K562 (cell line): ENCODE data around the gene ZNF562. TPM values are rescaled to one million over a fixed set of nuclear protein-coding genes. Genes with fewer than 3 reads are reported as not detected.

Source experiments
- ATAC-seq: fragments of 200-7000 bp; cut with Tn5 transposase; 3 replicates; pipeline ENCODE4 v1.9.1; 2020; ENCODE audit warnings: moderate library complexity
- BruUV-seq: library from RNA; stranded (reverse); fragments of 400-500 nt; replicated peaks from 2 replicates; lab custom pipeline; 2021; lab: Mats Ljungman, UMichigan
- CTCF ChIA-PET: fragments of 300-600 bp; formaldehyde crosslinking; extraction: SDS; loops from one replicate; lab custom pipeline; 2021; ENCODE audit warnings: low intra/inter-chr PET ratio; lab: Yijun Ruan, JAX
- POLR2A ChIA-PET: fragments of 300-600, 350-650 bp; sonication (Branson Sonifier 250); formaldehyde crosslinking; extraction: SDS; loops from one replicate; lab custom pipeline; 2021; ENCODE audit warnings: antibody characterized with exemption, inconsistent platforms; lab: Yijun Ruan, JAX
- DNase-seq, 4 experiments: peaks; one replicate each; pipeline versions ENCODE4 v3.0.0 to v3.0.0-alpha.2; 2011 to 2018; ENCODE audit warnings: low spot score in 3 of 4, mixed read lengths in 3 of 4; ENCODE audit errors: extremely low read depth in 1 of 4
- FAIRE-seq: peaks from 2 replicates; lab custom pipeline; 2011; peaks lifted over from hg19 to GRCh38; lab: Jason Lieb, UNC
- H2AFZ ChIP-seq: 2 replicates; pipeline ENCODE4 v1.6.0; 2011; ENCODE audit warnings: low read depth, low read length, control low read depth, inconsistent platforms
- H3K27ac ChIP-seq: fragments of 200-600 bp; 3 replicates; pipeline ENCODE4 v1.8.0; 2011; ENCODE audit warnings: low read depth, mild to moderate bottlenecking, control low read depth, inconsistent platforms, low read length, moderate library complexity, mixed read lengths; ENCODE audit errors: extremely low read depth
- H3K27me3 ChIP-seq, 2 experiments: fragments of 300-600 bp in 1 of 2; 2 replicates in 1 of 2; 3 replicates in 1 of 2; pipeline versions ENCODE4 v1.6.0 to v1.8.0; 2011; ENCODE audit warnings: inconsistent platforms in 2 of 2, low read length in 2 of 2, mild to moderate bottlenecking in 1 of 2, mixed read lengths in 1 of 2, moderate library complexity in 1 of 2; ENCODE audit not compliant: control insufficient read depth in 2 of 2, insufficient read depth in 2 of 2
- H3K36me3 ChIP-seq: fragments of 300-600 bp; 3 replicates; pipeline ENCODE4 v1.8.0; 2011; ENCODE audit warnings: mild to moderate bottlenecking, low read length, inconsistent platforms; ENCODE audit not compliant: control insufficient read depth, insufficient read depth
- H3K4me1 ChIP-seq, 2 experiments: fragments of 200-600 bp in 1 of 2; replicated peaks in 1 of 2; 2 replicates in 1 of 2; 3 replicates in 1 of 2; pipeline versions ENCODE4 v1.5.1 to v1.8.0; 2011; ENCODE audit warnings: inconsistent platforms in 2 of 2, low read length in 2 of 2, mild to moderate bottlenecking in 1 of 2, mixed read lengths in 1 of 2, moderate library complexity in 1 of 2; ENCODE audit not compliant: control insufficient read depth in 2 of 2, insufficient read depth in 2 of 2
- H3K4me2 ChIP-seq: 2 replicates; pipeline ENCODE4 v1.6.1; 2011; ENCODE audit warnings: low read length, control low read depth, inconsistent platforms, mixed read lengths; ENCODE audit not compliant: insufficient read depth
- H3K4me3 ChIP-seq: fragments of 200-600 bp; sonication (generic), shearing (Covaris generic); 2 replicates; pipeline ENCODE4 v1.5.1; 2016; ENCODE audit warnings: control low read depth, inconsistent platforms
- H3K79me2 ChIP-seq: fragments of 200-600 bp; 3 replicates; pipeline ENCODE4 v1.8.0; 2011; ENCODE audit warnings: low read length, inconsistent platforms; ENCODE audit not compliant: control insufficient read depth, insufficient read depth
- H3K9ac ChIP-seq, 2 experiments: 2 replicates each; pipeline versions ENCODE4 v1.6.0 to v1.6.1; 2011; ENCODE audit warnings: low read depth in 2 of 2, low read length in 2 of 2, control low read depth in 1 of 2, inconsistent platforms in 1 of 2, mild to moderate bottlenecking in 1 of 2, mixed read lengths in 1 of 2; ENCODE audit not compliant: insufficient read depth in 1 of 2
- H3K9me1 ChIP-seq: one replicate; pipeline ENCODE4 v1.6.0; 2011; ENCODE audit warnings: inconsistent platforms, mild to moderate bottlenecking, low read length, moderate library complexity; ENCODE audit not compliant: control insufficient read depth, insufficient read depth
- H3K9me3 ChIP-seq: replicated peaks from 2 replicates; pipeline ENCODE4 v1.5.1; 2011; ENCODE audit warnings: low read depth, low read length, inconsistent platforms; ENCODE audit not compliant: control insufficient read depth, insufficient read depth
- H4K20me1 ChIP-seq: replicated peaks from 2 replicates; pipeline ENCODE4 v1.6.1; 2011; ENCODE audit warnings: low read length, inconsistent platforms, mixed read lengths; ENCODE audit not compliant: control insufficient read depth, insufficient read depth
- BRF2 ChIP-seq: IDR thresholded peaks from 3 replicates; pipeline ENCODE4 v1.6.1; 2011; ENCODE audit warnings: borderline replicate concordance, mild to moderate bottlenecking; ENCODE audit not compliant: insufficient read length, insufficient read depth
- CREM ChIP-seq: IDR thresholded peaks from 2 replicates; pipeline ENCODE4 v1.6.1; 2014; ENCODE audit warnings: antibody characterized with exemption, low read depth
- HEY1 ChIP-seq: fragments of 250-450 bp; sonication (Bioruptor Pico); IDR thresholded peaks from 2 replicates; pipeline ENCODE4 v1.5.0; 2020; ENCODE audit warnings: mild to moderate bottlenecking, moderate library complexity, borderline replicate concordance
- HOMEZ ChIP-seq: fragments of 250-450 bp; sonication (Bioruptor Pico); IDR thresholded peaks from 2 replicates; pipeline ENCODE4 v1.4.0; 2020; ENCODE audit warnings: mild to moderate bottlenecking, moderate library complexity
- HOXB6 ChIP-seq: fragments of 250-450 bp; sonication (Bioruptor Pico); IDR thresholded peaks from 2 replicates; pipeline ENCODE4 v1.5.1; 2022; ENCODE audit warnings: mild to moderate bottlenecking, borderline replicate concordance
- KAT2B ChIP-seq: IDR thresholded peaks from one replicate; pipeline ENCODE4 v1.6.1; 2012; ENCODE audit warnings: low read depth, mild to moderate bottlenecking, control low read depth, inconsistent platforms, low read length, moderate library complexity
- KDM1A ChIP-seq, 2 experiments: fragments of 450-650 bp; IDR thresholded peaks; 2 replicates each; pipeline ENCODE4 v1.6.1; 2016; ENCODE audit warnings: mild to moderate bottlenecking in 2 of 2
- MAZ ChIP-seq, 2 experiments: fragments of 450-650 bp in 1 of 2; sonication (generic) in 1 of 2; formaldehyde crosslinking; IDR thresholded peaks in 1 of 2; conservative IDR thresholded peaks in 1 of 2; 2 replicates each; pipeline versions ENCODE4 v1.4.0 to v1.5.0; 2020; ENCODE audit warnings: mild to moderate bottlenecking in 1 of 2, missing genetic modification reagents in 1 of 2
- PTRF ChIP-seq: fragments of 450-650 bp; IDR thresholded peaks from 2 replicates; pipeline ENCODE4 v1.6.1; 2016; ENCODE audit warnings: mild to moderate bottlenecking, missing genetic modification characterization, missing compliant biosample characterization
- SNIP1 ChIP-seq: fragments of 450-650 bp; IDR thresholded peaks from 2 replicates; pipeline ENCODE4 v1.7.1; 2017; ENCODE audit warnings: low read depth, mild to moderate bottlenecking
- TCF15 ChIP-seq: fragments of 250-450 bp; sonication (Bioruptor Pico); IDR thresholded peaks from 2 replicates; pipeline ENCODE4 v1.8.0; 2022; ENCODE audit warnings: moderate library complexity, mild to moderate bottlenecking, inconsistent platforms
- WHSC1 ChIP-seq: IDR thresholded peaks from one replicate; pipeline ENCODE4 v1.6.1; 2012; ENCODE audit warnings: low read length, control low read depth, inconsistent platforms
- ZNF57 ChIP-seq: fragments of 450-650 bp; formaldehyde crosslinking; IDR thresholded peaks from 2 replicates; pipeline ENCODE4 v1.4.0; 2020; ENCODE audit warnings: mild to moderate bottlenecking, moderate library complexity
- ZNF589 ChIP-seq: fragments of 200-800 bp; sonication (Bioruptor generic); IDR thresholded peaks from 2 replicates; pipeline ENCODE4 v1.6.1; 2016; ENCODE audit warnings: low read depth, missing genetic modification characterization, missing compliant biosample characterization
- ZNF830 ChIP-seq: fragments of 250-450 bp; sonication (Bioruptor Pico); IDR thresholded peaks from 2 replicates; pipeline ENCODE4 v1.5.0; 2021; ENCODE audit warnings: mild to moderate bottlenecking
- WGBS: fragments of 100-300 bp; shearing (Covaris generic); methylation state at CpG from one replicate; pipeline ENCODE4 v1.1.6; 2016; ENCODE audit warnings: low coverage, mixed read lengths; ENCODE audit not compliant: insufficient coverage; ENCODE audit errors: missing lambda C conversion rate; 5-methylcytosine and 5-hydroxymethylcytosine counted together
- in situ Hi-C: fragments of 300-500 bp; cut with MboI; formaldehyde crosslinking; loops from 4 replicates; pipeline ENCODE4 v1.15.0; 2018; ENCODE audit warnings: inconsistent platforms, mixed read lengths
- intact Hi-C: fragments of 100-400 bp; cut with micrococcal nuclease; formaldehyde crosslinking; loops from 2 replicates; pipeline ENCODE4 v1.14.2; 2022
- polyA plus RNA-seq, 8 experiments: library from polyadenylated mRNA; depleted of rRNA in 4 of 8; stranded (reverse) in 5 of 8; unstranded in 3 of 8; fragments of >200 nt; fragmentation: Nextera tagmentation in 2 of 8; fragmentation: Illumina TruSeq in 1 of 8; extraction: Ambion mirVana in 2 of 8; extraction: Trizol in 1 of 8; gene quantifications; 2 replicates each; pipeline versions ENCODE4 v1.2.1 to v1.2.3, GENCODE V29; 2011 to 2014; ENCODE audit warnings: inconsistent platforms in 1 of 8, missing spikeins in 1 of 8
- total RNA-seq, 7 experiments: library from RNA; depleted of rRNA in 6 of 7; stranded (reverse); fragments of >200 nt in 6 of 7; fragmentation: Illumina TruSeq in 2 of 7; extraction: Trizol in 2 of 7; gene quantifications; 2 replicates each; pipeline versions ENCODE4 v1.2.1 to v1.2.3, GENCODE V29; 2011 to 2021; ENCODE audit warnings: low replicate concordance in 1 of 7

The ZNF562 gene
- total and polyA plus RNA-seq, 9 of the 15 experiments (the other 6 are each of a cell fraction or from before 2014, with no cell fraction given) = 11.8 to 46.9 (median 20.8) TPM

GRCh38 chr19:9641810-9642209 lies 33.1 kb downstream of the ZNF562 start (continued):
- TF ChIP-seq ZNF589 (CRISPR knock-in tag) (no peak), ZNF57 (CRISPR knock-in tag) (peak; percentile 100)

- H3K4me1 ChIP-seq = no peaks in the 10 kb centered on the region
- H3K36me3 ChIP-seq = peaks cover 3% of the 10 kb centered on the region; the same call in 1 of the 3 replicates
- no peak for ATAC-seq
- in situ Hi-C loops = no loop called here
- ChIA-PET CTCF (no interaction called here), POLR2A (no interaction called here)
- no peak overlapping the region for H3K27ac ChIP-seq
- no peaks in the 10 kb centered on the region for H3K27me3 ChIP-seq
- no peaks in the 10 kb centered on the region for H3K79me2 ChIP-seq
- no peak for DNase-seq
- H3K9me1 ChIP-seq = no peaks in the 10 kb centered on the region
- H3K9ac ChIP-seq = no peak overlapping the region
- H3K4me2 ChIP-seq = no peak overlapping the region
- FAIRE-seq = no peak
- WGBS = 20% methylated on average over 1 of the region's 1 CpG
- H4K20me1 ChIP-seq = no peaks in the 10 kb centered on the region
- no TSS peak for BruUV-seq
- H3K4me3 ChIP-seq = no peak overlapping the region
- intact Hi-C loops = no loop called here
- TF ChIP-seq WHSC1 = no peak
- TF ChIP-seq TCF15 (CRISPR knock-in tag) = no peak
- no peak for TF ChIP-seq ZNF830 (CRISPR knock-in tag)
- no peak for TF ChIP-seq CREM
- TF ChIP-seq PTRF (tag) = no peak
- no peak for TF ChIP-seq HOXB6 (CRISPR knock-in tag)
- TF ChIP-seq BRF2 = no peak
- TF ChIP-seq KAT2B = no peak
- no peak for TF ChIP-seq HEY1
- TF ChIP-seq HOMEZ = no peak
- TF ChIP-seq SNIP1 = no peak
- TF ChIP-seq MAZ (CRISPR knock-in tag; conservative IDR thresholded peaks at IDR 0.05 in 1 of 2, IDR thresholded peaks at IDR 0.05 in 1 of 2) = no peak
- TF ChIP-seq KDM1A (IDR thresholded peaks at IDR 0.05) = no peak
- no peak overlapping the region for H2AFZ ChIP-seq
- H3K9me3 ChIP-seq = peaks cover 11% of the 10 kb centered on the region
These were observed 33.9 kb downstream of the ZNF562 start for GRCh38 chr19:9640956-9641355.
